Stimulated activated CD8-positive, alpha-beta memory T cell treated with anti-CD3 and anti-CD28 coated beads, Interleukin-7, amount 100 ng/mL, for 1 hour (primary cell): ENCODE measurements around the gene ADCK1.
"Not testable (repeated sequence)": the region's sequence is repeated elsewhere in the genome, so short reads cannot be mapped to it uniquely, and the experiment has no call there.

Source experiments
- DNase-seq, 2 donors: peaks; one replicate each; pipeline ENCODE4 v3.0.0-alpha.2; 2020; ENCODE audit warnings: low read depth in 2 of 2

Gene ADCK1

DNA sequence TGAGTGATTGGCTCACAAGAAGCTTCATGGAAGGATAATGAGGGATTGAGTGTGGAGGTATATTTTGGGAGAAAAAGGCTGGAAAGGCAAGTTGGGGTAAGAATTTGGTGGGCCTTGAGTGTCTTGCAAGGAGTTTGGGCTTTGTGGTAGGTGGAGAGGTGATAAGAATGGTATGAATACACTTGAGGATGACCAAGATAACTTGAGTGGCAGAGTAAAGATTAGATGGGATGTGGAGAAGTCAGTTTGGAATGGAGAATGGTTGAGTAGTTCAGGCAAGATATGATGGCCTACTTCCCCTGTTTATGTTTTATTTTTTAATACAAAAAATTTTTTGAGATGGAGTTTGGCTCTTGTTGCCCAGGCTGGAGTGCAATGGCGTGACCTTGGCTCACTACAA, 9.1 kb downstream of the ADCK1 start:
- DNase-seq = no peak

DNA sequence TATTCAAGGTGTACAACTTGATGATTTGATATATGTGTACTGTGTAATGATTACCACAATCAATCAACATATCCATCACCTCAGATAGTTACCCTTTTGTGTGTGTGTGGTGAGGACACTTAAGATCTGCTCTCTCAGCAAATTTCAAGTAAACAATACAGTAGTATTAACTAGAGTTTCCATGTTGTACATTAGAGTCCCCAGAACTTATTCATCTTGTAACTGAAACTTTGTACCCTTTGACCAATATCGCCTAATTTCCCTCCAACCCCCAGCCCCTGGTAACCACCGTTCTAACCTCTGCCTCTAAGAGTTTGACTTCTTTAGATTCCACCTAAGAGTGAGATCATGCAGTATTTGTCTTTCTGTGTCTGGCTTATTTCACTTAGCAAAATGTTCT, 12.1 kb downstream of the ADCK1 start:
- DNase-seq = no peak

GRCh38 chr14:77812682-77813081, 12.8 kb downstream of the ADCK1 start:
- DNase-seq = not testable (repeated sequence)

- no peak for DNase-seq
Measured at GRCh38 chr14:77822307-77822706, 22.4 kb downstream of the ADCK1 start.

DNA sequence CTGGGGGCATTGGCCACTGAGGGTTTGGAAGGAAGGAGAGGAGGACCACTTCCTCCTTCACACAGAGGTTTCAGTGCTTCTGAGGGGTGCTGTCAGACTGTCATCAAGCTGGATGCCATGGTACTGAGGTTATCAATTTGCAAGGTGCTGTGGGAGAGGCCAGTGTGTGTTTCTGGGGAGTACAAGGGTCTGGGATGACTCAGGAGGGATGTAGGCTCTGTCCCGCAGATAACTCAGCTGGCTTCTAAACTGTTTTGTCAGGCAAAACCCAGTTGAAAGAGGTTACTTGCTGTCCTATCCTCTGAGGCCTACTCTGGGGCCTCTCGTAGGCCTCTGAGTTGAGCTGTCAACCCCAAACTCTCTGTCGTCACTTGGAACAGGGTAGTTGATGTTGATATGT, 22.8 kb downstream of the ADCK1 start:
- no peak for DNase-seq

DNA sequence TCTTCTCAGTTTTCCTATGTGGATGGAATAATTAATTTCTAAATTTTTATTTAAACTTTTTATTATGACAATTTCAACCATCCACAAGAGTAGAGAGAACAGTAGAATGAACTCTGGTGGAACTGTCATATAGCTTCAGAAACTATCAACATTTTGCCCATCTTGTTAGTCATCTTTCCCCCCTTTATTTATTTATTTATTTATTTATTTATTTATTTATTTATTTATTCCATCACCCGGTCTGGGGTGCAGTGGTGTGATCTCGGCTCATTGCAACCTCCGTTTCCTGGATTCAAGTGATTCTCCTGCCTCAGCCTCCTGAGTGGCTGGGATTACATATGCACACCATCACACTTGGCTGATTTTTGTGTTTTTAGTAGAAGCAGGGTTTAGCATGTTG, 23.5 kb downstream of the ADCK1 start:
- DNase-seq = no peak

- no peak for DNase-seq
Measured at GRCh38 chr14:77825895-77826519, 26.1 kb downstream of the ADCK1 start.

DNA sequence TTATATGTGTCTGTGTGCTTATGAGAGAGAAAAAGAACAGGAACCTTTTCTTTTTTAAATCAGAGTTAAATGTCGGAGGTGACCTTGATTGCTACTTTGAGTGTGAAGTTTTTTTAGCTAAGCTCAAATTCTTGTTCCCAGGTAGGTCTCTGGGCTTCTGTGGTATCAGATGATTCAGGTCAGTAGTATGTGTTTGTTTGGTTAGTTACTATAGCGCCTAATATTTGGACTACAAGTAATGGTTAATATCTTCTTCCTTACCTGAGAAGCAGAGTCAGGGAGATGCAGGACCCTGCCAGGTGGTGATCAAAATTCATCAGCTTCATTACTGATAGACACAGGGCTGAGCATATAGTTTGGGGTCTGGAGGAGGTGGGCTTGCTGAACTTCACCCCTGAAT, 30.8 kb downstream of the ADCK1 start:
- no peak for DNase-seq

DNA sequence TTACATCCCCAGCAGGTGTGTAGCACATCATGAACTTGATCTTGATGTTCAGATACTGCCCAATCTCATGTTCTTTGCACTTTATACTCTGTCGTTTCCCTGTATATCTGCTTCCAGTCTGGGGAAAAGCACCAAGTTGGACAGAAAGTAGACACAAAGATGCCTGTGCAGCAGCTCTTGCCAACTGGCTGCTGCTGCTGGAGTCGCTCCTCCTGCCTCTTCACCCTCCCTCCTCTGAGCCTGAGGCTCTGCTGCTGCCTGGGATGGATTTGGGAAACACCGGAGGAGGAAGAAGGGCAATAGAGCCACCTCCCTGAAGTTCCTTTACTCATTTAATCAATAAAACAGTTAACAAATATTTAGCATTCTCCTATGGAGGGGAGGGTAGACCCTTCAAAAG, 32.4 kb downstream of the ADCK1 start:
- DNase-seq = no peak

DNA sequence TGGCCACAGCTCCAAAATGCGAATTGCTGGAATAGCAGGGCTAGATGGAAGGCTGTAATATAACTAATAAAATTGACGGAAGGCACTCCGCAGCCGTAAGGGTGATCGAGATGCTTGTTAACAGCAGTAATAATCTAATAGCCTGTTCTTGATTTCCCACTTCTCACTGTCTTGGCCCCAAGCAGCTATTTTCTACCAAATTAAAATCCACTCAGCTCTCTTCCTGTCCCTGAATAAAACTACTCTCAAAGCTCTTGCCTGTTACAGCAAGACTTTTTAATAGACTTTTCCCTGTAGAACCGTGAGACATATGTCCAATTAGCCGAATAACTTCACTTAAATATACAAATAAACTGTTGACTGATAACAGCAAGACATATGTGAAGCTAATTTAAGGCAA, 38.0 kb downstream of the ADCK1 start:
- DNase-seq = no peak

DNA sequence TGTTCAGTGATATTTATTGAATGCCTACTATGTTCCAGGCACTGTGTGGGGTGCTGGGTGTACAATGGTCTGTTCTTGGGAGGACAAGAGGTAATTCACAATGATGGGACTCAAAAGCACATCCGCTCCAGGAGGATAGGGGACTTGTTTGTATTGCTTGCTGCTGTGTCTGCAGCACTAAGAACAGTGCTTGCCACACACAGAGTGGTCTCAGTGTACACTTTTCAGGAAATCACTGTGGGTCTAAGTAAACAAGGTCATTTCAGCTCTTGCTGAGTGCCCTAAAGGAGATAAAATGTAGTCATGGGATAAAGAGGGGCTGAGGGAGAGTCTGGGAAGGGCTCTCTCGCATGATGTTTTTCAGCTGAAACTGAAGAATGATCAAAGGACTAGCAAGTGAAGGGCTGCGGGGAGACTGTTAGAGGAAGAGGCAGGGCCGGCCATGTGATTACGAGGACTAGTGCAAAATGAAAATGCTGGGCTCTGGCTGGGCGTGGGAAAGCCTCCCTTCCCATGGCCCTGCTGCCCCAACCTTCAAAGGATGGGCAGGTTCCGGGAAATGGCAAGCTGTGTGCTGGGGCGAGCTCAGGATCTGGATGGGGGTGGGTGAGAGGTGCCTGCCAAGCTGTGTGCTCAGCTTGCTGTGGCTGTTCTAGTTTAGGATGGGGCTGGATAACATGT, 39.1 kb downstream of the ADCK1 start:
- no peak for DNase-seq

DNA sequence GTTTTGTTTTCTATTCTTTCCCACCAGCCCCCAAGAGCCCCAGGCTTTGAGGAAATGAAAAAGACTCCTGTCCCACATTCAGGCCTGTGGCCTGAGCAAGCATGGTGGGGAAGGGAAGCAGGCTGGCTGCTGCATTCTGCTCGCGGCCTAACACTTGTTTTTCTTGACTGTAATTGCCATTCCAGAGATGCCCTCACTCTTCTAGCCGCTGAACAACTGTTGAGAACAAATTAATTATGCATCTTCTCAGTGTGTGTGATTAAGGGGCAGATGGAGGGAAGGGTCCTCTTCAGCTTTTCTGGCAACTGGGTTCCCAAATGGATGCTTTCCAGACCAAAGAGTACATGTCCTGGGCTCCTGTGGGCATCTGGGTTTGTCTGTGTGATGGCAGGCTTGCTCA, 43.3 kb downstream of the ADCK1 start:
- DNase-seq = no peak

DNA sequence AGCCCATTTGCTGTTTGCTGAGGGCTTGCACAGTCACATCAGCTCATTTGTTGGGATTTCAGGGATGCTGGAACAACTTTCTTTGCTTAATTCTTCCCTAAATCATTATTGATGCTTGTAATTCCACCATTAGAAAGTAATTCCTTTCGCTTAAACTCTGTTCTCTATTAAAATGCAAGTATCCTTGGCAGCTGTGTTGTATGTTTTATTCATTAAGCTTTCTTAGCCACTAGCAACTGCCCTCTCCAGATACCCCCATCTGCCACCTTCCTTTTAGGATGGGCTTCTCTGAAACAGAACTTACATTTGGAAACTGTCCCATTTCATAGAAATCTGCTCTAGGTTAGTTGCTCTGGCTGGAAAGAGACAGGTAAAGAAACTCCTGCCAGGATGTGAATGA, 43.7 kb downstream of the ADCK1 start:
- DNase-seq = no peak

- DNase-seq = no peak
Measured at GRCh38 chr14:77844802-77845201, 44.9 kb downstream of the ADCK1 start.

GRCh38 chr14:77848031-77848430, 48.1 kb downstream of the ADCK1 start:
- DNase-seq = no peak

DNA sequence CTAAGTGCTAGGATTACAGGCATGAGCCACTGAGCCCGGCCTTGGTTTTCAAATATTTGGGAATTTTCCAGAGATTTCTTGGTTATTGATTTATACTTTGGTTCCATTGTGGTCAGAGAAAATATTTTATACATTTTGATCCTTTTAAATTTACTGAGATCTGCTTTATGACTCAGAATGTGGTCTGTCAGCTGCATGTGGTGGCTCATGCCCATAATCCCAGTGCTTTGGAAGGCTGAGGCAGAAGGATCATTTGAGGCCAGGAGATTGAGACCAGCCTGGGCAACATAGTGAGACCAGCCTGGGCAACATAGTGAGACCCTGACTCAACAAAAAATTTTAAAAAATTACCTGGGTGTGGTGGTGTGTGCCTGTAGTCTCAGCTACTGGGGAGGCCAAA, 49.8 kb downstream of the ADCK1 start:
- DNase-seq = no peak

GRCh38 chr14:77853919-77854318, 54.0 kb downstream of the ADCK1 start:
- DNase-seq = no peak

GRCh38 chr14:77856941-77857340, 57.0 kb downstream of the ADCK1 start:
- no peak for DNase-seq

DNA sequence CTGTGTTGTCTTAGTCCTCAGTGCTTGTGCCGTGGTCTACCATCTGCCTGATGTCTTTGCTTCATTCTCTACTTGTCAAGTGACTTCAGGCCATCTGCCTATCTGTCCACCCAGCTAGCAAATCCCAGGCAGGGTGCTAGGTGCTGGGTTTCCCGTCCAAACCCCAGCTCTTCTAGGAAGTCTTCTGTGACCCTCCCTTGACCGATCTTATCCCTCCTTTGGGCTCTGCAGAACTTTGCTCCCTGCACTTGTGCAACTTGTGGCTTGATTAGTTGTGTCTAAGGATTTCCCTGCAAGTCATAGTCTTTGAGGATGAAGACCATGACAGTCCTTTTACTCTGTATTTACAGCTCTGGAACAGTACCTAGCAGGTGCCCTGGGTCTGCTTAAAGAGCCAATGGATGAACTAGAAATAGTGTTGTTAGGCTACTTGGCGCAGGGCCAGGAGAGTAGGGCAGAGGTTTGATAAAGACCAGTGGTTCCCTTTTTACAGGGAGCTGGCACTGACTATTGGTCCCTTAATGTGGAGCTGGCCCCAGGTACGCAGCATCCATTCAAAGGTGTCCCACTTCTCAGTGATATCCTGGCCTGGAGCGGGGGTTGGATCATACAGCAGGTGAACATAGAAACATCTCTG, 60.1 kb downstream of the ADCK1 start:
- DNase-seq = no peak

DNA sequence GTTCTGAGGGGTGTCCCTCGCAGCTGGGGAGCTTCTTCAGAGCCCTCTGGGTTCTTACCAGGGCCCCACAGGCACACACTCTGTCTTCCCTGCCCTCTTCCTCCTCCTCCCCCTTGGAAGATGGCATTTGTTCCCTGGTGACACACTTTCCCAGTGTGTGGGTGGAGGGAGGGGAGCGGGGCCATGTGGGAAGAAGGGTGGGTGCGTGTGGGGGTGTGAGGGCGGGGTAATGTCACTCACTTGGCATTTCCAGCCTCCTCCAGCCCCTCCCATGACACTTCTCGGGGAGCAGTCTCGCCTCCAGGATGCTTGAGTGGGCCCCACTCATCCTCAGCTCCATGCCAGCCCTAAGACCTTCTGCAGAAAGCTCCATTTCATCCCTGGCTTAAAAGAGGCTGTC, 61.3 kb downstream of the ADCK1 start:
- DNase-seq = no peak

- peak; percentile 52 to 62 for DNase-seq
Measured at GRCh38 chr14:77862154-77862786, 62.4 kb downstream of the ADCK1 start.

GRCh38 chr14:77864085-77864484, 64.2 kb downstream of the ADCK1 start:
- no peak for DNase-seq

DNA sequence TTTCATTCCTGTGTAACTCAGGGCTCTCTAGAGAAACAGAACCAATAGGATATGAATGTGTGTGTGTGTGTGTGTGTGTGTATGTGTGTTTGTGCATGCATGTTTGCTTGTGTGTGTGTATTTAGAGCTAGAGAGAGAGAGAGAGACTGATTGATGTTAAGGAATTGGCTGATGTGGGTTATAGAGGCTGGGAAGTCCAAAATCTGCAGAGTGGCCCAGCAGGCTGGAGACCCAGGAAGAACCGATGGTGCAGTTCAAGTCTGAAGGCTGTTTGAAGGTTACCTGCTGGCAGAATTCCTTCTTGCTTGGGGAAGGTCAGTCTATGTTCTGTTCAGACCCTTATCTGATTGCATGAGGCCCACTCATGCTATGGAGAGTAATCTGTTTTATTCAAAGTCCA, 64.7 kb downstream of the ADCK1 start:
- DNase-seq = no peak
